HG03196 (cell line): ENCODE data around the gene IGF2R.

ENCODE experiments used
- ATAC-seq: cut with Tn5 transposase; IDR thresholded peaks from one replicate; pipeline ENCODE4 v1.9.1; 2021; ENCODE audit not compliant: unreplicated experiment

Gene IGF2R

DNA sequence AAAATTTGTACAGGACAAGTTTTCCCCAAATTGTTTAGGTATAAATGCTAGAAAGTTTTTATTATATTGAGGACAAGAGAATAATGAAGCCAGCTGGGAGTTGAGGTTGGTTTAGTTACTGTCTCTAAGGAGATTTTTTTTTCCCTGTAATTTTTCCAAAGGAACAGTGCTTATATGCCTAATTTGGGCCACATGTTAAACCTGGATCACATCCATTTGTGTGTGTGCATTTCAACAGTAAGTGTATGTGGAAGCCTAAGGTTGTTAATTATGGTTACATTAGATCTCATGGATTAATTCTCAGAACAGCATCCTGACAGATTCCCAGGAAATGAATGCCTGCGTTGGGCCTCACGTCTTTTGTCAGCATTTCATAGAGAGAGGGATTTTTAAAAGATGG is 4.5 kb downstream of the IGF2R start:
- ATAC-seq: no peak

DNA sequence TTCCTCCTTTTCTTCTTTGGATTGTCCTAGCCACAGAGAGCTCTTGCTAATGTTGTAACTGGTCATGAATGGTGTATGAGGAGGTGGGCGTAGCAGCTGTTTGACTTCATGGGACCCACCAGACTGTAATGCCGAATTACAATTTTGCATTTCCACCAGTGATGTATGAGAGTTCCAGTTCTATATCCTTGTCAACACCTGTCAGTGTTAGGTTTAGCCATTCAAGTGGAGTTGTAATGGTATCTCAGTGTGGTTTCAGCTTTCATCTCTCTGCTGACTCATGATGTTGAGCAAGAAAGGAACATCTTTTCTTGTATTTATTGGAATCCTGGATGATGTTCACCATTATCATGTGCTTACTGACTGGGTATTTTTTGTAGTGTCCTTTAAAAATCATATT is 5.1 kb downstream of the IGF2R start:
- peak; percentile 33 for ATAC-seq

DNA sequence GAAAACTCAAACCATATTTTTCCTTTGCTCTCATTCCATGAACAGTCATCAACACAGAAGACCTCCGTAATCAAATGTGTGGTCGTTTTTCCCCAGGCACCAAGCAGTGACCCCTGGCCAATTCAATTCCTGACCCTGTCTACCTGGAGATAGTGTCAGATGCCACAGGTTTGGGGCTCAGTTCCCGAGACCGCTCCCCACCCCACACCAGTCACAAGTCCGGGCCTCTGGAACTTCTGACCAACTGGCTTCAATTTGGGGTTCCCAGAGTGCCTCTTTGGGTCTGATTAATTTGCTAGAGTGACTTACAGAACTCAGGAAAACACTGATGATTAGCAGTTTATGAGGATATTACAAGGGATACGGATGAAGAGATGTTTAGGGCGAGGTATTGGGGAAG is 6.0 kb downstream of the IGF2R start:
- no peak for ATAC-seq

DNA sequence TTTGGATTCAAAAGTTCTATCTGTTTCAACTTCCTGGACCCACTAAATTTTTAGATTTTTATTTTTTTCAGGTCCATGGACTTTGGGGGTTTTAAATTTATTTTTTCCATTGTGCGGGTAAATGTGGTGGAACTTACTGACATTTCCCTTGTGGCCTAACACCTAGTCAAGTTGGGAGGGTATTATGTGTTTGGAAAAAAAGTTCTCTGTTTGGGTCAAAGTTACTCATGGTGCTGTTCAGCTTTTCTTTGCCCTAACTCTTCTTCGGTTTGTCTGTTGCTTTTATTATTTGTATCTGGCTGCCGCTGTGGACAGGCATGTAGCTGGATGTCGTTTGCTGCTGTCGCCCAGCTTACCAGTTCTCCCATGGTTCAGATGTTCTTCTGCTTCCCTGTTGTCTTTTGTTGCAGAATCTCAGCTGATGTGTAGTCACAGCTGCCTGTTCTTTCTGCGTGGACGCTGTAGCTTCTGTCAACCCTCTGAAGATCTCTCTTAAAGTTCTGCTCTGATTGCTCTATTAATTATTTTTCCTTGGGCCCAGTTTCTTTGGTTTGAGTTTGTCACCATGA is 7.9 kb downstream of the IGF2R start:
- ATAC-seq: no peak

DNA sequence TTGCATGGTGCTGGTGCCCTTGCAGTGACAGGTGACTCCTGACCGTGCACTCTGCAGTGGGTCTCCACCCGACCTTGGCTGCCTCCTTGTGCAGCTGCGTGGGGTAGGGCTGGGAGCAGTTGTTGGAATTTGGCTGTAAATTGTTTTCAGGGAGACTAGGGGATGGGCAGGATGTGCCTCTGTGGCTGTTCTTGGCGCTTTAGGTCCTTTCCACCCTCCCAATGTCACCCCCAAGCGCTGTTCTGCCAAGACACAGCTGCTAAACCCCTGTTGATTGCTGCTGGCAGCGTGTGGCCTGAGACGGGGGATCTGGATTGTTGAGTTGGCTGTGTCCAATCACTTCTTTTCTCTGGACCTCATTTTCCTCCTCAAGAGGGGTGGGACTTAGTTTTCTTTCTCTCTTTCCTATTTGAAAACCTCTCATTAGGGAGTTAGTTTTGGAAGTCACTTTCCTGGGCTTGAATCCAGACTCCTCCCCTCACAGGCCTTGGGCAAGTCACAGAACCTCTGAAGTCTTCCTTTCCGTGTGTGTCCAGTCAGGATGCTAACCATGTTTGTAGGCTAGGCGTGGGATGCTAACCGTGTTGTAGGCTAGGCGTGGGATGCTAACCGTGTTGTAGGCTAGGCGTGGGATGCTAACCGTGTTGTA is 8.5 kb downstream of the IGF2R start:
- ATAC-seq: no peak

DNA sequence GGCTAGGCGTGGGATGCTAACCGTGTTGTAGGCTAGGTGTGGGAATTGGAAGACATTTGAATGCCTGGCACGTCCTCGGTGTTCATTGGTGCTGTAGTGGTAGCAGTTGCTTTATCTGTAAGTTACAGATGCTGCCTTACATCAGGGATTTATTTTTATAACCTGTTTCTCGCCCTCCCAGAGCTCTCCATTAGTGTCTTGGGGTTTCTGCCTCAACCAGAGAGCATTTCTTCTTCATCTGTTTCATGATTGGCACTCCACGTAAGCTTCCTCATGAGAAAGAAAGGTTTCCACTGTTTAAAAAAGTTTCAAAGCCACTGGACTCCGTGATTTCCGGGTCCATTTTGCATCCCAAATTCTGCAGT is 9.0 kb downstream of the IGF2R start:
- ATAC-seq: no peak

DNA sequence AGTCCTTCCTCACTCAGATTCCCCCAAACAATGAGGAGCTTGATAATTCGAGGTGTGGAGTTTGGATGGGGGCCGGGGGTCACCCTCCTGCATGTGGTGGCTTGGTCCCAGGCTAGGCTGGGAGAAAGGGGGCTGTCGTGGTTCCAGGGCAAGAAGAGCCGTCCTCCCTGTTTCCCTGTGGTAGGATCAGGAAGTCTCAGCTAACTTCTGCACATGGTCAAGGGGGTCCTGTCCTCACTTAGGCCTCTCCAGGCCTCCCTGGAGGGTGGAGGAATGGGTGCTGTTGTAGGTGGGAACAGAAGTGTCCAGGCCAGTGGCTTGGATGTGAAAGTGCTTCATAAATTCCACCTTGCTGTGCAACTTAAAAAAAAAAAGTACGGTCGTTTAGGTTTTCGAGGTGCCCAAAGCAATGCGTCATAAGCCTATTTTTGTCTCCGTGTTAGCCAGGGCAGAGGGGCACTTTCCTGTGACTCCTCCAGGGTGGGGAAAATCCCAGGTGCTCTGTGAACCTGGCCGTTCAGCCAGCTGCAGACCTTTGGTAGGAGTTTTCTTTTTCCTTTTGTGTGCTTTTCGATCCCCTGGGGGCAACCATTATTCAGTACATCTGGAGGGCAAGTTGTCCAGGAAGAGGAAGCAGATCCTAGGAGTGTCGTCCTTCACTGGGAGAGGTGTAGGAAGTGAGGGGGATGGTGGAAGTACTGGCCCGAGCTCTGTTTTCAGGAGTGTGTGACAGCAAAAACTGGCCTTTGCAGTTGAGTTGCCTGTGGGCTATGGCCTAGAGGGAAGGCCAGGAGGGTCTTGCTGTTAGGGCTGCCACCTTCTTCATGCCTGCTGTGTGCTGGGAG is 9.6 kb downstream of the IGF2R start:
- peak; percentile 34 for ATAC-seq

DNA sequence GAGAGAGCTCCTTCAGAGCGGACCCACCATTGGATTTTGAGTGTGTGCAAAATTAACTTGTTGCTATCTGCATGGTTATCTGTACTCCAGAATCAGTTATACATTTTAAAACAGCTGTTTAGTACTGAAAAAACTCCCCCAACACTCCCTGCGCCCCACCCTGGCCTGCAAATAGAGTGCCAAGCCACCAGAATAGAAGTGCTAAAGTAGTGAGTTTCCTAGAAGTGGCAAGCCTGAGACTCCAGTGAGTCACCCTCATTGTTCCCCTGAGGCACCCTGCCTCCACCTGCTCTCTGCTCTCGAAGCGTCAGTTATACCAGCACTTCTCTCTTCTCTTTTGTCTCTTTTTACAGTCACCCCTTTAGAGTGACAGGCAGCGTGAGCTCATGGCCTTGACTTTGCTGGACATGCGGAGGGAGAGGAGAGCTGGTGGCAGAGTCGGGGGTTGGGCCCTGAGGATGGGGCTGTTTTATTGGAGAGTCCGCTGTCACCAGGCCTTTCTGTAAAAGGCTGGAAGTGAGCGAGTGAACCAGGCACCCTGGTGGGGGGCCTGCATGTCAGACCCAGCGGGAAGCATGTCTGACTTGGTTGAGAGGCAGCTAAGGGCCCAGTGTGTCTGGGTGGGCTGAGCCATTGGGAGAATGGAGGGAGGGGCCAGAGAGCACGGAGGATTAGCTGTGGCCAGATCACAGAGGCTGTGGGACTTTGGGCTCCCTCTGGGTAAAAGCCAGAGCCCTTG is 10.4 kb downstream of the IGF2R start:
- ATAC-seq: peak; percentile 67

DNA sequence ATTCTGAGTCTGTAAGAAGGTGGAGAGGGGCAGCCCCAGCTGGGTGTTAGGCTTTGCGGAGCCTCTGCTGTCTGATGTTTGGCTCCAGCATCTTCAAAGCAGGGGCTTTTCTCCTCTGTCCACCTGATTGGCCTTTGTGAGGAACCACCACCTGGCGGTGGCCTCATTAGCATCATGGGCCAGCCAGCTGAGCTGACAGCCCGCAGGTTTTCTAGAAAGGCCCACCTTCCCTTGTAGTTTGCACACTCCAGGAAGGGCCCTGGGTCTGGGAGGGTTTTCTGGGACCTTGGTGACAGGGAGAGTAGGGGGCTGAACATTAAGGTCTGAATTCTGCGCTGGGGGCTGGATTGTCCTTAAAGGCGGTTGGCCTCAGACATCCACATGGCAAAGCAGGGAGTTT is 11.6 kb downstream of the IGF2R start:
- no peak for ATAC-seq

DNA sequence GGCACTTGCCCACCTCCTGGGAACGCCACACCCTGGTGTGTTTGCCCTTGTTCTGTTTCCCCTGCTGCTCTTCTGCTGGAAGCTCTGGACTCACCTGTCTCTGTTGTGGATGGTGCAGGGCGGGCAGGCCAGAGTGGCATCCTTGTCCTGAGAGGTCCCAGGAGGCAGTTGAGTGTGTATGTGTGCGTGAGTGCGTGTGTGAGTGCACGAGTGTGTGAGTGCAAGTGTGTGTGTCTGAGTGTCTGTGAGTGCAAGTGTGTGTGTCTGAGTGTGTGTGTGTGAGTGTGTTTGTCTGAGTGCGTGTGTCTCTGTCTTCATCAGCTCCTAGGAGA is 12.2 kb downstream of the IGF2R start:
- no peak for ATAC-seq

DNA sequence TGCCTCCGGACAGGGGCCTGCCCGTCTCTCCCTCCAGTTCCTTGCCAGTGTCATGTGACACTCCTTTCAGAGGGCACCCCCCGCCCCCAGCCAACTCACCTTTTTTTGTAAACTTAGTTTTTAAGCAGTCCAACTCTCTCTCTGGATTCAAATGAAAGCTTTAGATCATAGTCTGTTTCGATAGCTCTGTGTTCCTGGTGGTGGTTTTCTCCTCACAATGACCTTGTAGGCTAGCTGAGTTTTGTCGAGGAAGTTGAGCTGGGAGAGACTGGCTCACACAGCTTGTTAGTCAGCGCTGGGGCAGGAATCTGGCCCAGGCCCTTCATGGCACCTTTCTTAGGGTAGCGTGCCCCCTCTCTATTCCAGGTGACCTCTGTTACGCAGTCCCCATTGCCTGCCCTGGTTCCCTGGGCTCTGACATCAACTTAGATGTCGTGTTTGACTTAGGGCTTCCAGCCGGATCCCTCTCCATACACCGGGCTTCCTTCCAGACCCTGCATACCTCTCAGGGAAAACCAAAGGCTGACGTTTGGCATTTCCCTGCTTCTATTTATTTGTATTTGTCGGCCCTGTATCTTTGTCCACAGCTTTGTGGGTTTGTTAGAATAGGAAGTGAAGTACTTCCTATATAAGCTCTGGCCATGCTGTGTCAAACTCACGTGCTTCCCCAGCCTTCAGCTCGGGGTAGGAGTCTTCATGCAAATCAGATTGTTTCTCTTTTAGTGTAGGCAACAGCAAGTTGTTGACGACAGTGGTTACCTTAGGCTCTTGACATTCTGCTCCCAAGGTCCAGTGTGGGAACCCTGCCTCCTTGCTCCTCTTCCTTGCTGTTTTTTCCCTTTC is 12.7 kb downstream of the IGF2R start:
- peak; percentile 55 for ATAC-seq

DNA sequence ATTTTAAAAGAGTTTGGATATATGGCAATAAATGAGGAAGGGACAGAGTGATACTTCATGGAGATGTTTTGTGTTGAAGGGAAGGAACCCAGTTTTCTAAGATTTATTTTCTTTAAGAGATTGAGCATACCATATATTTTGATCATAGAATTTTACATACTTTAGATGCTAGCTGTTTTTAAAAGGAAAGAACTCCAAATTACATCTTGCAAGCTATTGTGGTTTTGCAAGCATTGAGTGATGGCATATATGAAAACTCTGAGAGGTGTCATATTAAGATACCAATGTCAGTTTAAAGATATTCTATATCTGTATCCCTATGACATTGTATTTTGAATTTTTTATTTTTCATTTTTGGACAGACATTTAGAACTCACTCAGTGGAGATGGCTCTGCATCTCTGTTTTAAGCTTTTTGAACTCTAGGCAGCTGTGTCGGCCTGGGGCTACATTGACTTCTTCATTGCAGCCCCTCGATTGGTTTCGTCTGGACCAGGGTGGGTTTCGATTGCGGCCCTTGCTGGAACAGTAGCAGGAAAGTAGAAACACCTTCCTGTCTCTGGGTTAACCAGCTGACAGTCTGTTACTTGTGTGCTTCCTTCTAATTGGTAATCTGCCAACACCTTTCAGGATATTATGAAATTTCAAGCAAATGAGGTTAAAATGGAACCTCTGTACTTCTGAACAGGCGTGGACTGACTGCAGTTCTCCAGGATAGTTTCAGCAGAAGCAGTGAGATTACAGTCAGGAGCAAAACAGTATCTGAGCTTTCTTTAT is 14.0 kb downstream of the IGF2R start:
- no peak for ATAC-seq

DNA sequence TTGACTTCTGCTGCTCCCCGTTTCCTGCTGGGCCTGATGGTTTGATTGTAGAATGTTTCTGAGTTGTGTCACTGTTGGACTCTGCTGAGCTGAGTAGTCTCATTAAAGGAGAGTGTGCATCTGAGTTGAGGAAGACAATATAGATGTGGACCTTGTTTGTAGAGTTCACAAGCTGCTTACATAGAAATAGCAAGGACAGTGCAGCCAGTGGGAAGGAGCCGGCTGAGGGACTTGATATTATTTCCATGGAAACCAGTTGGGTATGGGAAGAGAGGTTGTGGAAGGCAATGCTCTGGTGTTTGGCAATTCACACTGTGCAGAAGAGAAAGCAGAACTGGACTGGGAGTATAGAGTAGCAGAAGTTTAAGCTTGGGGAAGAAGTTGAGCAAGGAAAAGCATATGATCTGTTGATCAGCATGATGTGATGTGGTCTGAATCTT is 14.8 kb downstream of the IGF2R start:
- ATAC-seq: no peak

DNA sequence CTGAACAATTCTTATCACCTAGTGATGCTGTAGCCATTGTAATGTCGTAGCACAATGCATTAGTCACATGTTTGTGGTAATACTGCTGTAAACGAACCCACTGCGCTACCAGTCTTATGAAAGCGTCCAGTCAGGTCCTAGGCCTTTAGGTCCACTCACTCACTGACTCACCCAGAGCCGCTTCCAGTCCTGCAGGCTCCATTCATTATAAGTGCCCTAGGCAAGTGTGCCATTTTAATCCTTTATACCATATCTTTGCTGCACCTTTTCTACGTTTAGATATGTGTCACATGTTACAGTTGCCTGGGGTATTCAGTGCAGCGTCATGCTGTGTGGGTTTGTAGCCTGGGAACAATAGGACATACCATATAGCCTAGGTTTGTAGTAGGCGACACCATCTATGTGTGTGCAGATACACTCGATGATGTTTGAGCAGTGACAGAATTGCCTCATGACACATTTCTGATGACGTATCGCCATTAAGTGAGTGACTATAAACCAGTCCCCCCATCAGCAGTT is 15.4 kb downstream of the IGF2R start:
- ATAC-seq: no peak

DNA sequence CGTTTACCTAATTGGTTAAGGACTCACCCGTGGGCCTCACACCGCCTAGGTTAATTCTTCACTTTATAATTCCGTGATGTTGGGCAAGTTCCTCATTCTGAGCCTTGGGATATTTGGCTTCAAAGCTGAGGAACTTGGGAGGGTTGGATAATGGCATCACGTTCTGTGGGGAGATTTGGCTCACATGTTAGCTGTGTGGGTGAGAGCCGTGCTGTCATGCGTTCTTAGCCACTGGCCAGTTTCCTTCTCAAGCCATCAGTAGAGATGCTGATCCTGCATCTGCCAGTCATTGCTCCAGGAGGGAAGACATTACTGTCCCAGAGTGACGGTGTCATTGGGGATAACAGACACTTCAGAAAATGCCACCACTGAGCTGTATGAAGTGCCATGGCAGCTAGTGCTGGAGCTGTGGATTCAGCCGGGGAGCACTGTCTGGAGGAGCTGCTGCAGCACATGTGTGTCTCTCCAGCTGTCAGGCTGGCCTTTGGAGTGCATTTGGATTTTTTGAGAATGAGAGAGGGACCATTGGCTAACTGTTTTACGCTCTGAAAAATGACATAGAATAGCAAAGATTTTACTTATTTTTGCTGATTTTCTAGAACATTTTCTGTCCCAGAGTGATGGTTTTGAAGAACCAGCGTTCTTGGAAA is 16.5 kb downstream of the IGF2R start:
- ATAC-seq: no peak

DNA sequence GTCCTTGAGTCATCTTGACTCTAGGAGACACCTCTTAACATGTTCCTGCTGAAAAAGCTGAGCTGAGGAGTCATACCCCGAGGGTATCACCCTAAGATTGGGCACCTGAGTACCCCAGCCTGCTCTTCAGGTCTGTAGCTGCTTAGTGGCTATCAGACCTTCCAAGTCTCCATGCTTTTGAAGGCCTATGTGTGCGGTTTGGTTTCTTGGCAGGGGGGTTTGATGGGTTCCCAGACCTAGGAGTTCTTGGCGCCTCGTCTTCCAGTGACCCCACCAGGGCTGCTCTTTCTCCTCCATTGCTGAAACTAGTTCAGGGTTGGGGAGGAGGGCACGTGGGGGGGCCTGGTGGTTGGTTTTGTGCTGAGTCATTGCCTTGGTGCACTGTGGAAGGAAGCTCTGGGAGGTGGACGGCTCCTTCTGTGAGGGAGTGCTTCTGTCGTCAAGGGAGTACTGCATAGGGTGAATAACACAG is 20.1 kb downstream of the IGF2R start:
- no peak for ATAC-seq

DNA sequence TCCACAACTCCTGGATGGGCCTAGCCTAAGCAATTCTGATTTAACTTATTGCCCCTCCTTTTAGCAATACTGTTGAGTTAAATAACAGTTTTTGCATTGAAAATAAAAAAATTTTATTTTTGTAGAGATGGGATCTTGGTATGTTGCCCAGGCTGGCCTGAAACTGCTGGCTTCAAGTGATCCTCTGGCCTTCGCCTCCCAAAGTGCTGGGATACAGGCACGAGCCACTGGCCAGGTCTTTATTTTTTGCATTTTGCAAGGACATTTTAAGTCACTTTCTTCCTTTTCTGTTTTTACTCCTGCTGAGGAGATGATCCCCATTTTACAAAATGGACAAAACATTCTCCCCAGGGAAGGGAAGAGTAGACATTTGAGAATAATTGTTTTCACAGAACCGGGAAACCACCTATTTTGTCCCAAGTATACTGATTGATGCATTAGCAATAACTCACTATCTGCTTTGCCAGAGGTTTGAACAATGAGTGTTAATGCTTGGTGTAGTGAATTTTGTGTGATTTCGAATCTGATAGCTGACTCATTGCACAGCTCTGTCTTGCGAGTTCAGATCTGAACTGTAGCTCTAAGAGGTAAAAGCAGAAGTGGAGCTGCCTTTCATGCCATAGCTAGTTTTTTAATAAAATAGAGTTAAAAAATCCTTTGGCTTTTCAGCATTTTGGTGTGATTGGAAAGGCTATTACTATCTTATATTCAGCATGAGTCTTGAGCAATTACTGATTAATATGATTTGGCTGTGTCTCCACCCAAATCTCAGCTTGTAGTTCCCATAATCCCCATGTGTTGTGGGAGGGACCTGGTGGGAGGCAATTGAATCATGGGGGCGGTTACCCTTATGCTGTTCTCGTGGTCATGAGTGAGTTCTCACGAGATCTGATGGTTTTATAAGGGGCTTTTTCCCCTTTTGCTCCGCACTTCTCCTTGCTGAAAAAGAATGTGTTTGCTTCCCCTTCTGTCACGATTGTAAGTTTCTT is 20.9 kb downstream of the IGF2R start:
- ATAC-seq: peak; percentile 69

DNA sequence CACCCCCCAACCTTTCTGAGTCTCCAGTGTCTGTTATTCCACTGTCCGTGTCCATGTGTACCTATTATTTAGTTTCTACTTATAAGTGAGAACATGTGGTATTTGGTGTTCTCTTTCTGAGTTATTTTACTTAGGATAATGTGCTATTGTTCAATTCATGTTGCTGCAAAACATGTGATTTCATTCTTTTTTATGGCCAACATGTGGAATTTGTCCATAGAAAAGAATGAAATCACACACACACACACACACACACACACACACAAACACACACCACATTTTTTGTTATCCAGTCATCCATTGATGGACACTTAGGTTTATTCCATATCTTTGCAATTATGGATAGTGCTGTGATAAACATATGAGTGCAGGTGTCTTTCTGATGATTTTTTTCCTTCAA is 23.5 kb downstream of the IGF2R start:
- no peak for ATAC-seq
